Measurements from ENCODE around the gene KLK12. TPM values are rescaled to one million over a fixed set of nuclear protein-coding genes. Genes with fewer than 3 reads are reported as not detected.

KLK12 gene
- total RNA-seq, 1 donor from 2014 or later: not detected

GRCh38 chr19:50983625-50984292 lies 51.0 kb downstream of the KLK12 start, which contains the start of gene KLK7:
Gene KLK7, minus strand, starts transcription at chr19:50983917. Its CDS starts 1,518 bp downstream, at chr19:50982399.
- DNase-seq (ENCODE audit: low read depth in 2 of 2): no peak

- DNase-seq (ENCODE audit: low read depth in 2 of 2): no peak
These were observed 52.6 kb downstream of the KLK12 start for GRCh38 chr19:50982186-50982585.

GRCh38 chr19:50981587-50982146 lies 53.1 kb downstream of the KLK12 start:
- no peak for DNase-seq (ENCODE audit: low read depth in 2 of 2)

- no peak for DNase-seq (ENCODE audit: low read depth in 2 of 2)
These were observed 54.6 kb downstream of the KLK12 start for GRCh38 chr19:50980208-50980607.

GRCh38 chr19:50979758-50980157 lies 55.0 kb downstream of the KLK12 start:
- DNase-seq (ENCODE audit: low read depth in 2 of 2): no peak

Other genes with a start within 250 kb of the KLK12 start
- not detected in 2 replicates for gene ACP4, start 244.6 kb downstream of the KLK12 start, total RNA-seq
- gene KLK1, start 211.2 kb downstream of the KLK12 start, total RNA-seq: not detected in 2 replicates
- not detected in 2 replicates for gene KLK15, start 201.4 kb downstream of the KLK12 start, total RNA-seq
- gene KLK3, start 180.1 kb downstream of the KLK12 start, total RNA-seq: not detected in 2 replicates
- not detected in 2 replicates for gene KLK2, start 161.6 kb downstream of the KLK12 start, total RNA-seq
- not detected in 2 replicates for gene KLK4, start 123.6 kb downstream of the KLK12 start, total RNA-seq
- gene KLK5, start 82.0 kb downstream of the KLK12 start, total RNA-seq: not detected in 2 replicates
- not detected in 2 replicates for gene KLK6, start 65.4 kb downstream of the KLK12 start, total RNA-seq
- gene KLK7, start 51.1 kb downstream of the KLK12 start, total RNA-seq: not detected in 2 replicates
- gene KLK8, start 33.4 kb downstream of the KLK12 start, total RNA-seq: not detected in 2 replicates
- 0.13 TPM in 1 of 2 replicates, not detected in the other for gene KLK10, start 15.3 kb downstream of the KLK12 start, total RNA-seq
- gene KLK11, start 8.4 kb downstream of the KLK12 start, total RNA-seq: not detected in 2 replicates
- gene KLK13, start 30.1 kb upstream of the KLK12 start, total RNA-seq: not detected in 2 replicates
- gene KLK14, start 47.9 kb upstream of the KLK12 start, total RNA-seq: not detected in 2 replicates
- 4.0 and 5.4 TPM in 2 replicates for gene CTU1, start 73.4 kb upstream of the KLK12 start, total RNA-seq
- 0.26 and 0.38 TPM in 2 replicates for gene SIGLEC9, start 89.9 kb upstream of the KLK12 start, total RNA-seq
- gene SIGLEC7, start 107.3 kb upstream of the KLK12 start, total RNA-seq: under 0.01 TPM in 1 of 2 replicates, not detected in the other
- gene CD33, start 190.1 kb upstream of the KLK12 start, total RNA-seq: under 0.01 TPM in 1 of 2 replicates, not detected in the other
- gene SIGLECL1, start 216.1 kb upstream of the KLK12 start, total RNA-seq: not detected in 2 replicates

All from dermis microvascular lymphatic vessel endothelial cell (primary cell).